ENCODE results near the gene SETBP1.

DNA sequence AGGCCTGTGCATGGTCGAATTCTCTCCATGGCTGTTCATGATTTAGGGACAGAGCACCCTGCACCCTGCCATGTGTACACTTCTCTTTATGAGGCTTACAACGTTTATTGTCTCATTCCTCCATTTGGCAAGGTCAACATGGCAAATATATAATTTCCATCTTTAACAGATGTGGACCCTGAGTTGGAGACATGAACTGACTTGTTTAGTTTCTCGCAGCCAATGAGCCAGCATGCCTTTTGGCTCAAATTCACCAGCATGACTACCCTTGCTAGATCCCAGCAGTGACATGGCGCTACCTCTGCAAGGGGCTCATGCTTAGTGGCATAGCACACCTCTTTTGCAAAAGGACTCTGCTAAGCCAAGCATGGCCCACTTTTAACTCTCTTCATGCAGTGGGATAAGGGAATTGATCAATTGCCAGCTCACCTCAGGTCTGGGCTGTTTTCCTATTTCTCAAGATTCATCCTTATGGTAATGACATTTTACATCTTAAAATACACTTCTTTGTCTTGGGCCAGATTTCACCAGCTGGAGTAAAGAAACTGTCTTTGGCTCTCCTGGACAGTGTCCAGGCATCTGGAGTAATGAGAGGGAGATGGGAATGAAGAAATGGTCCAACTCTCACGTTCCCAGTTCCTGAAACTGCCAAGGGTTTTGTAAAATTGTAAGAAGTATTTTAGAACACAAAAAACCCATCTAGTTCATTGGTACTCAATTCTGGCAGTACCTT lies 159.5 kb downstream of the SETBP1 start:
- TF ChIP-seq EZH2phosphoT487 (IDR thresholded peaks at IDR 0.05; ENCODE audit: borderline replicate concordance): no peak
- TF ChIP-seq, protein P1, sequence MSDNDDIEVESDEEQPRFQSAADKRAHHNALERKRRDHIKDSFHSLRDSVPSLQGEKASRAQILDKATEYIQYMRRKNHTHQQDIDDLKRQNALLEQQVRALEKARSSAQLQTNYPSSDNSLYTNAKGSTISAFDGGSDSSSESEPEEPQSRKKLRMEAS (IDR thresholded peaks at IDR 0.05): no peak
- TF ChIP-seq, protein P2, sequence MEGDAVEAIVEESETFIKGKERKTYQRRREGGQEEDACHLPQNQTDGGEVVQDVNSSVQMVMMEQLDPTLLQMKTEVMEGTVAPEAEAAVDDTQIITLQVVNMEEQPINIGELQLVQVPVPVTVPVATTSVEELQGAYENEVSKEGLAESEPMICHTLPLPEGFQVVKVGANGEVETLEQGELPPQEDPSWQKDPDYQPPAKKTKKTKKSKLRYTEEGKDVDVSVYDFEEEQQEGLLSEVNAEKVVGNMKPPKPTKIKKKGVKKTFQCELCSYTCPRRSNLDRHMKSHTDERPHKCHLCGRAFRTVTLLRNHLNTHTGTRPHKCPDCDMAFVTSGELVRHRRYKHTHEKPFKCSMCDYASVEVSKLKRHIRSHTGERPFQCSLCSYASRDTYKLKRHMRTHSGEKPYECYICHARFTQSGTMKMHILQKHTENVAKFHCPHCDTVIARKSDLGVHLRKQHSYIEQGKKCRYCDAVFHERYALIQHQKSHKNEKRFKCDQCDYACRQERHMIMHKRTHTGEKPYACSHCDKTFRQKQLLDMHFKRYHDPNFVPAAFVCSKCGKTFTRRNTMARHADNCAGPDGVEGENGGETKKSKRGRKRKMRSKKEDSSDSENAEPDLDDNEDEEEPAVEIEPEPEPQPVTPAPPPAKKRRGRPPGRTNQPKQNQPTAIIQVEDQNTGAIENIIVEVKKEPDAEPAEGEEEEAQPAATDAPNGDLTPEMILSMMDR (IDR thresholded peaks at IDR 0.05 in 2 of 3, conservative IDR thresholded peaks at IDR 0.05 in 1 of 3; ENCODE audit: borderline replicate concordance in 1 of 3, insufficient read depth in 1 of 3, low read depth in 2 of 3, low read length in 2 of 3): no peak
- TF ChIP-seq EGR1 (IDR thresholded peaks at IDR 0.05; ENCODE audit: low read depth): no peak
- TF ChIP-seq ZNF274 (IDR thresholded peaks at IDR 0.05; ENCODE audit: low read depth, low read length): no peak
- TF ChIP-seq, protein P3, sequence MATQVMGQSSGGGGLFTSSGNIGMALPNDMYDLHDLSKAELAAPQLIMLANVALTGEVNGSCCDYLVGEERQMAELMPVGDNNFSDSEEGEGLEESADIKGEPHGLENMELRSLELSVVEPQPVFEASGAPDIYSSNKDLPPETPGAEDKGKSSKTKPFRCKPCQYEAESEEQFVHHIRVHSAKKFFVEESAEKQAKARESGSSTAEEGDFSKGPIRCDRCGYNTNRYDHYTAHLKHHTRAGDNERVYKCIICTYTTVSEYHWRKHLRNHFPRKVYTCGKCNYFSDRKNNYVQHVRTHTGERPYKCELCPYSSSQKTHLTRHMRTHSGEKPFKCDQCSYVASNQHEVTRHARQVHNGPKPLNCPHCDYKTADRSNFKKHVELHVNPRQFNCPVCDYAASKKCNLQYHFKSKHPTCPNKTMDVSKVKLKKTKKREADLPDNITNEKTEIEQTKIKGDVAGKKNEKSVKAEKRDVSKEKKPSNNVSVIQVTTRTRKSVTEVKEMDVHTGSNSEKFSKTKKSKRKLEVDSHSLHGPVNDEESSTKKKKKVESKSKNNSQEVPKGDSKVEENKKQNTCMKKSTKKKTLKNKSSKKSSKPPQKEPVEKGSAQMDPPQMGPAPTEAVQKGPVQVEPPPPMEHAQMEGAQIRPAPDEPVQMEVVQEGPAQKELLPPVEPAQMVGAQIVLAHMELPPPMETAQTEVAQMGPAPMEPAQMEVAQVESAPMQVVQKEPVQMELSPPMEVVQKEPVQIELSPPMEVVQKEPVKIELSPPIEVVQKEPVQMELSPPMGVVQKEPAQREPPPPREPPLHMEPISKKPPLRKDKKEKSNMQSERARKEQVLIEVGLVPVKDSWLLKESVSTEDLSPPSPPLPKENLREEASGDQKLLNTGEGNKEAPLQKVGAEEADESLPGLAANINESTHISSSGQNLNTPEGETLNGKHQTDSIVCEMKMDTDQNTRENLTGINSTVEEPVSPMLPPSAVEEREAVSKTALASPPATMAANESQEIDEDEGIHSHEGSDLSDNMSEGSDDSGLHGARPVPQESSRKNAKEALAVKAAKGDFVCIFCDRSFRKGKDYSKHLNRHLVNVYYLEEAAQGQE (IDR thresholded peaks at IDR 0.05; ENCODE audit: low read depth): no peak
